DOHH2 (cell line): ENCODE data around the gene GMPR.

Experiments
- EZH2phosphoT487 ChIP-seq: fragments of 200-600 bp; sonication (generic); IDR thresholded peaks from 2 replicates; pipeline ENCODE4 v1.6.1; 2017; ENCODE audit warnings: borderline replicate concordance, mild to moderate bottlenecking, antibody characterized with exemption, low read length, moderate library complexity, mixed read lengths
- TF ChIP-seq, protein P1 (sequence below): fragments of 200-600 bp; sonication (generic); IDR thresholded peaks from one replicate; pipeline ENCODE4 v1.5.1; 2014; ENCODE audit warnings: antibody characterized with exemption, mild to moderate bottlenecking, low read depth, low read length; ENCODE audit not compliant: poor library complexity, severe bottlenecking

DNA sequence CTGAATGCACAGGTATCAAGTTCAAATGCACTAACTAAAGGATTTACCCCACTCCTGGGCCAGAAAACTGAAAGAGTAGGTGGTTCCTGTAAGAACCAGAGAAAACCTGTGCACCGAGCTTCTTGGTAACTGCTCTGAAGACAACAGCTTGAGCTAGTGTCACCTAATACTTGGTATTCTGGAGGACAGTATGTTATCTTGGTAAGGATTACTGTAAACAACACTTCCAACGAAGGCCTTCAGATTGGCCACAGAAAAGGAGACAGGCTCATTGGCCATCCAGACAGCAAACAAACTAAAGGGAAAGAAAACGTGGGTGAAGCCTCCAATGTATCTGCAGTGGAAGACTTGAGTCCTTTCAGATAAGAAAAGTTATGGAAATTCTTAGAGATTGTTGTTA lies 61.5 kb downstream of the GMPR start:
- TF ChIP-seq, protein P1, sequence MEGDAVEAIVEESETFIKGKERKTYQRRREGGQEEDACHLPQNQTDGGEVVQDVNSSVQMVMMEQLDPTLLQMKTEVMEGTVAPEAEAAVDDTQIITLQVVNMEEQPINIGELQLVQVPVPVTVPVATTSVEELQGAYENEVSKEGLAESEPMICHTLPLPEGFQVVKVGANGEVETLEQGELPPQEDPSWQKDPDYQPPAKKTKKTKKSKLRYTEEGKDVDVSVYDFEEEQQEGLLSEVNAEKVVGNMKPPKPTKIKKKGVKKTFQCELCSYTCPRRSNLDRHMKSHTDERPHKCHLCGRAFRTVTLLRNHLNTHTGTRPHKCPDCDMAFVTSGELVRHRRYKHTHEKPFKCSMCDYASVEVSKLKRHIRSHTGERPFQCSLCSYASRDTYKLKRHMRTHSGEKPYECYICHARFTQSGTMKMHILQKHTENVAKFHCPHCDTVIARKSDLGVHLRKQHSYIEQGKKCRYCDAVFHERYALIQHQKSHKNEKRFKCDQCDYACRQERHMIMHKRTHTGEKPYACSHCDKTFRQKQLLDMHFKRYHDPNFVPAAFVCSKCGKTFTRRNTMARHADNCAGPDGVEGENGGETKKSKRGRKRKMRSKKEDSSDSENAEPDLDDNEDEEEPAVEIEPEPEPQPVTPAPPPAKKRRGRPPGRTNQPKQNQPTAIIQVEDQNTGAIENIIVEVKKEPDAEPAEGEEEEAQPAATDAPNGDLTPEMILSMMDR = no peak
- TF ChIP-seq EZH2phosphoT487 = no peak
